DOHH2 (cell line): ENCODE measurements around the gene P2RY14.

Experiments used
- H3F3A ChIP-seq: fragments of 200-600 bp; sonication (generic), shearing (Covaris generic); 2 replicates; pipeline ENCODE4 v1.6.0; 2016; ENCODE audit warnings: antibody characterized with exemption, mild to moderate bottlenecking; ENCODE audit not compliant: control insufficient read depth, insufficient read depth
- H3K27ac ChIP-seq: fragments of 200-600 bp; sonication (generic); 2 replicates; pipeline ENCODE4 v1.5.1; 2014; ENCODE audit warnings: low read depth, mild to moderate bottlenecking, low read length, moderate library complexity
- H3K27me3 ChIP-seq: fragments of 200-600 bp; sonication (generic); 2 replicates; pipeline ENCODE4 v1.6.1; 2014; ENCODE audit warnings: mild to moderate bottlenecking, low read length, mixed read lengths; ENCODE audit not compliant: control insufficient read depth
- H3K36me3 ChIP-seq: fragments of 200-600 bp; sonication (generic); 2 replicates; pipeline ENCODE4 v1.6.1; 2014; ENCODE audit warnings: mild to moderate bottlenecking, low read length, moderate library complexity, mixed read lengths; ENCODE audit not compliant: control insufficient read depth
- H3K4me1 ChIP-seq: fragments of 200-600 bp; sonication (generic); 2 replicates; pipeline ENCODE4 v1.6.1; 2014; ENCODE audit warnings: mild to moderate bottlenecking, low read length, mixed read lengths; ENCODE audit not compliant: control insufficient read depth
- H3K4me2 ChIP-seq: fragments of 200-600 bp; sonication (generic); 2 replicates; pipeline ENCODE4 v1.6.0; 2014; ENCODE audit warnings: mild to moderate bottlenecking, low read length, moderate library complexity
- H3K4me3 ChIP-seq: fragments of 200-600 bp; sonication (generic); 2 replicates; pipeline ENCODE4 v1.5.1; 2014; ENCODE audit warnings: mild to moderate bottlenecking, low read length, mixed read lengths
- H3K79me2 ChIP-seq: fragments of 200-600 bp; sonication (generic); 2 replicates; pipeline ENCODE4 v1.6.1; 2014; ENCODE audit warnings: mild to moderate bottlenecking, low read length, mixed read lengths; ENCODE audit not compliant: control insufficient read depth
- H3K9me2 ChIP-seq: fragments of 200-600 bp; sonication (generic); replicated peaks from 2 replicates; pipeline ENCODE4 v1.6.1; 2014; ENCODE audit warnings: mild to moderate bottlenecking, low read length, mixed read lengths; ENCODE audit not compliant: control insufficient read depth
- H3K9me3 ChIP-seq: fragments of 200-600 bp; sonication (generic); 2 replicates; pipeline ENCODE4 v1.6.1; 2014; ENCODE audit warnings: antibody characterized with exemption, low read length, mixed read lengths; ENCODE audit not compliant: control insufficient read depth, insufficient read depth
- H4K20me1 ChIP-seq: fragments of 200-600 bp; sonication (generic); 2 replicates; pipeline ENCODE4 v1.6.0; 2014; ENCODE audit warnings: low read depth, mild to moderate bottlenecking, antibody characterized with exemption, low read length, moderate library complexity; ENCODE audit not compliant: control insufficient read depth, insufficient read depth
- CTCF ChIP-seq: fragments of 200-600 bp; sonication (generic); IDR thresholded peaks from one replicate; pipeline ENCODE4 v1.5.1; 2014; ENCODE audit warnings: antibody characterized with exemption, mild to moderate bottlenecking, low read depth, low read length; ENCODE audit not compliant: poor library complexity, severe bottlenecking
- EZH2phosphoT487 ChIP-seq: fragments of 200-600 bp; sonication (generic); IDR thresholded peaks from 2 replicates; pipeline ENCODE4 v1.6.1; 2017; ENCODE audit warnings: borderline replicate concordance, mild to moderate bottlenecking, antibody characterized with exemption, low read length, moderate library complexity, mixed read lengths

P2RY14 gene

GRCh38 chr3:151303751-151304150 is 25.4 kb upstream of the P2RY14 start:
- Histone ChIP-seq H3K27me3 (no peaks in the 10 kb centered on the region), H3F3A (no peaks in the 10 kb centered on the region)

GRCh38 chr3:151301787-151302186 is 23.4 kb upstream of the P2RY14 start:
- no peaks in the 10 kb centered on the region for H3K36me3 ChIP-seq
- H3K9me3 ChIP-seq = no peaks in the 10 kb centered on the region
- no peak overlapping the region for H3K27ac ChIP-seq
- H3K9me2 ChIP-seq = no peaks in the 10 kb centered on the region
- no peaks in the 10 kb centered on the region for H3F3A ChIP-seq
- H3K27me3 ChIP-seq = no peaks in the 10 kb centered on the region
- no peaks in the 10 kb centered on the region for H3K79me2 ChIP-seq
- no peaks in the 10 kb centered on the region for H3K4me1 ChIP-seq
- no peaks in the 10 kb centered on the region for H4K20me1 ChIP-seq
- H3K4me2 ChIP-seq = no peak overlapping the region
- TF ChIP-seq EZH2phosphoT487 (no peak), CTCF (no peak)
- no peak overlapping the region for H3K4me3 ChIP-seq

More at GRCh38 chr3:151303751-151304150, 25.4 kb upstream of the P2RY14 start:
- Histone ChIP-seq H3K4me1 (no peaks in the 10 kb centered on the region), H3K27ac (no peak overlapping the region), H3K36me3 (no peaks in the 10 kb centered on the region), H3K4me2 (no peak overlapping the region), H3K4me3 (no peak overlapping the region), H3K9me3 (no peaks in the 10 kb centered on the region), H3K9me2 (no peaks in the 10 kb centered on the region), H3K79me2 (no peaks in the 10 kb centered on the region), H4K20me1 (no peaks in the 10 kb centered on the region)
- TF ChIP-seq EZH2phosphoT487 (no peak), CTCF (no peak)

- Histone ChIP-seq H3K4me2 (no peak overlapping the region), H3K9me2 (no peaks in the 10 kb centered on the region), H3K9me3 (no peaks in the 10 kb centered on the region), H3F3A (no peaks in the 10 kb centered on the region), H3K4me3 (no peak overlapping the region), H3K79me2 (no peaks in the 10 kb centered on the region), H3K27ac (no peak overlapping the region), H3K4me1 (no peaks in the 10 kb centered on the region), H4K20me1 (no peaks in the 10 kb centered on the region), H3K27me3 (no peaks in the 10 kb centered on the region), H3K36me3 (no peaks in the 10 kb centered on the region)
- TF ChIP-seq EZH2phosphoT487 = no peak
- no peak for TF ChIP-seq CTCF
These were observed 22.2 kb upstream of the P2RY14 start for GRCh38 chr3:151300539-151300938.

DNA sequence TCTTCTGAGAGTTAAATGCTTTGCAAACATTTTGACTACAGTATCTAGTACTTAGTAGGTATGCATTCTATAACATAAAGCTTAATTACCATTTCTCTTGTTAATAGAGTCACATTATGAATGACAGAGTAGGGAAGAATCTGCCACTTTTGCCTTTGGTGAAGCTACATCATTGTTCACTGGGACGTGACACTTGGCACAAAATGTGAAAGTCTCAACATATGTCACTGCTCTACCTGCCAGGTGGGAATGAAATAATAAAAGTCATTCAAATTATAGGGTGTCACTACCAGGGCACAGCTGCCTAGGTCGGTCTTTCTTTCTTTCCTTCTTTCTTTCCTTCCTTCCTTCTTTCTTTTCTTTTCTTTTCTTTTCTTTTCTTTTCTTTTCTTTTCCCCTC is 20.7 kb upstream of the P2RY14 start:
- TF ChIP-seq CTCF (no peak), EZH2phosphoT487 (no peak)
- Histone ChIP-seq H3K4me1 (no peaks in the 10 kb centered on the region), H3F3A (no peaks in the 10 kb centered on the region), H3K4me2 (no peak overlapping the region), H3K4me3 (no peak overlapping the region), H4K20me1 (no peaks in the 10 kb centered on the region), H3K27ac (no peak overlapping the region), H3K27me3 (no peaks in the 10 kb centered on the region), H3K79me2 (no peaks in the 10 kb centered on the region), H3K9me3 (no peaks in the 10 kb centered on the region), H3K36me3 (no peaks in the 10 kb centered on the region), H3K9me2 (no peaks in the 10 kb centered on the region)
